Gastroesophageal sphincter (tissue), 4 donors: ENCODE measurements around the gene RPP25. TPM values are rescaled to one million over a fixed set of nuclear protein-coding genes. Genes with fewer than 3 reads are reported as not detected.
"Not testable (repeated sequence)": the region's sequence is repeated elsewhere in the genome, so short reads cannot be mapped to it uniquely, and the experiment has no call there.

Experiments used
- ATAC-seq: fragments of 150-250 bp; one replicate; pipeline ENCODE4 v1.9.1; 2016; ENCODE audit warnings: mild to moderate bottlenecking, moderate library complexity
- H3K27ac ChIP-seq, 4 donors: fragments of 200-600 bp; sonication (generic) in 3 of 4; 1 replicate in 3 of 4; 2 replicates in 1 of 4; pipeline ENCODE4 v1.5.1; 2016 to 2019
- H3K27me3 ChIP-seq: fragments of 200-600 bp; sonication (generic); one replicate; pipeline ENCODE4 v1.5.1; 2019
- H3K36me3 ChIP-seq, 2 donors: fragments of 200-600 bp; sonication (generic); one replicate each; pipeline ENCODE4 v1.5.1; 2019; ENCODE audit warnings: control low read depth in 1 of 2
- H3K4me1 ChIP-seq, 3 donors: fragments of 200-600 bp; sonication (generic); 1 replicate in 2 of 3; 2 replicates in 1 of 3; pipeline ENCODE4 v1.5.1; 2016 to 2019; ENCODE audit warnings: control low read depth in 2 of 3
- H3K4me3 ChIP-seq, 2 donors: fragments of 200-600 bp; sonication (generic); one replicate each; pipeline ENCODE4 v1.5.1; 2019; ENCODE audit warnings: mild to moderate bottlenecking in 1 of 2, moderate library complexity in 1 of 2
- H3K9me3 ChIP-seq, 3 donors: fragments of 200-600 bp; sonication (generic); one replicate each; pipeline ENCODE4 v1.5.1; 2017 to 2019; ENCODE audit warnings: control low read depth in 2 of 3
- CTCF ChIP-seq, 4 experiments: fragments of 200-600 bp in 2 of 4; fragments of 450-650 bp in 2 of 4; sonication (generic) in 1 of 4; IDR thresholded peaks; one replicate each; pipeline ENCODE4 v1.5.1; 2017 to 2019; ENCODE audit warnings: antibody characterized with exemption in 4 of 4, mild to moderate bottlenecking in 2 of 4, moderate library complexity in 2 of 4
- EP300 ChIP-seq: sonication (generic); formaldehyde crosslinking; IDR thresholded peaks from one replicate; pipeline ENCODE4 v1.6.1; 2017; ENCODE audit warnings: antibody characterized with exemption, mild to moderate bottlenecking
- POLR2A ChIP-seq, 2 donors: fragments of 450-650 bp; IDR thresholded peaks; one replicate each; pipeline ENCODE4 v1.6.1; 2017; ENCODE audit warnings: antibody characterized with exemption in 2 of 2, mild to moderate bottlenecking in 2 of 2, moderate library complexity in 1 of 2
- POLR2AphosphoS5 ChIP-seq: sonication (generic); formaldehyde crosslinking; IDR thresholded peaks from one replicate; pipeline ENCODE4 v1.6.1; 2017; ENCODE audit warnings: antibody characterized with exemption
- WGBS, 2 donors: methylation state at CpG; one replicate each; pipeline ENCODE4 v1.1.5; 2018; ENCODE audit warnings: low coverage in 1 of 2; 5-methylcytosine and 5-hydroxymethylcytosine counted together
- total RNA-seq, 4 donors: library from RNA; depleted of rRNA; stranded (reverse); fragments of >200 nt; gene quantifications; one replicate each; pipeline ENCODE4 v1.1.0, GENCODE V29; 2016

Gene RPP25
- total RNA-seq, 4 donors from 2014 or later, result 1.6 to 8.0 (median 6.7) TPM

- peaks cover 0 to 45% (median 20%) of the 10 kb centered on the region in 3 donors for H3K4me1 ChIP-seq
- peak overlapping the region; percentile 88 to 97 (median 93) for H3K27ac ChIP-seq
- WGBS, 2 donors, result 0% methylated on average over 8 to 14 of the region's 18 CpGs
- peak overlapping the region; percentile 89 to 94 for H3K4me3 ChIP-seq
- H3K9me3 ChIP-seq, result no peaks in the 10 kb centered on the region
- no peaks in the 10 kb centered on the region for H3K27me3 ChIP-seq
- no peaks in the 10 kb centered on the region for H3K36me3 ChIP-seq
- no peak for TF ChIP-seq POLR2A (IDR thresholded peaks at IDR 0.05)
- no peak for TF ChIP-seq EP300
- TF ChIP-seq CTCF (IDR thresholded peaks at IDR 0.05), result no peak
- no peak for TF ChIP-seq POLR2AphosphoS5
- no peak for ATAC-seq
Measured at GRCh38 chr15:74937272-74937589, 19.3 kb downstream of the RPP25 start.

GRCh38 chr15:74935193-74935592 is 21.4 kb downstream of the RPP25 start:
- WGBS, 2 donors, result 83 to 92% methylated on average over 1 to 2 of the region's 3 CpGs
- peaks cover 0 to 50% (median 20%) of the 10 kb centered on the region in 3 donors for H3K4me1 ChIP-seq
- not testable (repeated sequence) for H3K9me3 ChIP-seq, ATAC-seq, H3K4me3 ChIP-seq, H3K27ac ChIP-seq, H3K27me3 ChIP-seq
- H3K36me3 ChIP-seq, result peaks cover 0 to 17% of the 10 kb centered on the region in 2 donors

- no peak for ATAC-seq
- no peak overlapping the region for H3K4me3 ChIP-seq
- H3K4me1 ChIP-seq, result peaks cover 0 to 49% (median 20%) of the 10 kb centered on the region in 3 donors
- H3K27me3 ChIP-seq, result no peaks in the 10 kb centered on the region
- no peak for TF ChIP-seq EP300
- no peak for TF ChIP-seq POLR2A (IDR thresholded peaks at IDR 0.05)
- no peak for TF ChIP-seq POLR2AphosphoS5
- no peak for TF ChIP-seq CTCF (IDR thresholded peaks at IDR 0.05)
- no peak overlapping the region for H3K27ac ChIP-seq
- 53 to 78% methylated on average over 2 of the region's 2 CpGs for WGBS, 2 donors
- peaks cover 0 to 33% of the 10 kb centered on the region in 2 donors for H3K36me3 ChIP-seq
- H3K9me3 ChIP-seq, result no peaks in the 10 kb centered on the region
Measured at GRCh38 chr15:74933573-74933972, 23.0 kb downstream of the RPP25 start.

GRCh38 chr15:74928771-74929198 is 27.8 kb downstream of the RPP25 start:
- no peak for ATAC-seq

GRCh38 chr15:74924525-74924924 is 32.0 kb downstream of the RPP25 start:
- TF ChIP-seq EP300 (no peak), POLR2A (IDR thresholded peaks at IDR 0.05) (no peak), POLR2AphosphoS5 (no peak), CTCF (IDR thresholded peaks at IDR 0.05) (no peak)
- H3K9me3 ChIP-seq, result no peaks in the 10 kb centered on the region
- H3K36me3 ChIP-seq, result peaks cover 0 to 100% of the 10 kb centered on the region in 2 donors
- 88 to 91% methylated on average over 3 of the region's 3 CpGs for WGBS, 2 donors
- no peaks in the 10 kb centered on the region for H3K4me1 ChIP-seq
- no peak overlapping the region for H3K4me3 ChIP-seq
- no peak for ATAC-seq
- H3K27me3 ChIP-seq, result no peaks in the 10 kb centered on the region
- no peak overlapping the region for H3K27ac ChIP-seq

More at GRCh38 chr15:74928771-74929198, 27.8 kb downstream of the RPP25 start:
- TF ChIP-seq POLR2A (IDR thresholded peaks at IDR 0.05), result no peak
- TF ChIP-seq CTCF (IDR thresholded peaks at IDR 0.05), result no peak
- no peak for TF ChIP-seq POLR2AphosphoS5
- TF ChIP-seq EP300, result no peak
- H3K4me1 ChIP-seq, result peaks cover 0 to 9% (median 0%) of the 10 kb centered on the region in 3 donors
- WGBS, 2 donors, result 90 to 98% methylated on average over 4 to 5 of the region's 5 CpGs
- H3K36me3 ChIP-seq, result peaks cover 0 to 81% of the 10 kb centered on the region in 2 donors
- no peaks in the 10 kb centered on the region for H3K27me3 ChIP-seq
- no peak overlapping the region for H3K27ac ChIP-seq
- no peak overlapping the region for H3K4me3 ChIP-seq
- H3K9me3 ChIP-seq, result no peaks in the 10 kb centered on the region
